Left hindlimb (tissue), 1 donor: ENCODE results near the gene MIB2.
"Not testable (repeated sequence)": the region's sequence is repeated elsewhere in the genome, so short reads cannot be mapped to it uniquely, and the experiment has no call there.

ENCODE experiments used
- DNase-seq: peaks from one replicate; pipeline ENCODE4 v3.0.0-alpha.2; 2018

Gene MIB2

DNA sequence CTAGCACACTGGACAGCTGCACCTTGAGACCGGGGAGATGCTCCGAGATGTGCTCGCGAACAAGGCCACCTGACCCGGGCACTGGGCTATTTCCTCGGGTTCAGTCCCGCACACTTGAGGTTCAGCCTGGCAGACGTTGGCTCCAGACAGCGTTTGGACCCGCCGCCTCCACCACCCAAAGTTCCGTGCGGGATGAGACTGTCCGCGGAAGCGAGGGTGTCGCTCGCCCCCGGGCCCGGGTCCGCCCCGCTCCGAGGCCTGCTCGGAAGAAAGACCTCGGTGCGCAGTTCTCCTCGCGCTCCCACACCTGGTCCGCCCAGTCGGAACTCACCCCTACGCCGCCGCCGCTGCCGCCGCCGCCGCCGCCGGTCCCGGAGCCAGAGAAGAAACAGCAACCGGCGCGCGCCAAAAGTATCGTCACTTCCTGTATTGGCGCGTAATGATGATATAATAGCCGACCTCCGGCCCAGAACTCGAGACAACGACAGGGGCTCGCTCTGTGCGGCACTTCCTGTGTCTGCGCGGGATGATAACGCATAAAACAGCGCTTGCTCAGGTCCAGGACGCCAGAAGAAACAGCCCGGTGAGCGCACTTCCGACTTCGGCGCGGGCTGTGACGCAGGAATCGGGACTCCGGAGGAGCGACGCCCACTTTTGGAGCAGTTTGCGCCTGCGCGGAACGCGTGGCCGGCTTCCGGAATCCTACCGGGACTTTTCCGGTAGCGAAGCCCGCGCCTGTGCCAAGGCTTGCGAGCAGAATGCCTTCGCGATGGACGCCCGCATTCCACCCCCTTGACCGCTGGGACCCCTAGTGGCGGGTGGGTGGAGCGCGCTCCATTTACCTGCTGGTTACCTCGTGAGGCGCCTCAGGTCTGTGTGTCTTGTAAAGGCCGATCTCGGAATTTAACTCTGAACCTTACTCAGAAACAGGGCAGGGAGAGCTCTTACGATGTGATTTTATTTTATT lies 43.6 kb downstream of the MIB2 start, which contains the start of gene CDK11B:
TSS of gene CDK11B (minus strand) at position 422 of the 967 bp plus-strand sequence. CDS start 1,519 bp downstream, outside the sequence.
- peak; percentile 99 for DNase-seq

DNA sequence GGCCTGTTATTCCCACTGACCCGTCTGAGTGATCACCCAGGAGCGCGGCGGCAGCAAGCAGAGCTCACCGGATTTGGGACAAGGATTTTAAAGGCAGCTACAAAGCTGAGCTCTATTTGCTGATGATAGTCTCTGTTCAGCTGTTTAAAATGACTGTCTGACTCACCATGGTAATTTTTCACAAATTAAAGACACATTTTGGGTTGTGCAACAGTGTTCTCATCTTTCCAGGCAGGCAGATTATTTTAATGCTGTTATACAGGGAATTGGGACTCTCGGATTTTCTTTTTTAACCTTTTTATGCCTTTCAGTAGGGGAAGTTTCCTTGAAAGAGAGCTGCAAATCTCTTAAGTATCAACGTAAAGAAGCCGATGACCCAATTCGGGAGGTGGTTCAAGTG lies 47.1 kb downstream of the MIB2 start:
- DNase-seq = not testable (repeated sequence)

DNA sequence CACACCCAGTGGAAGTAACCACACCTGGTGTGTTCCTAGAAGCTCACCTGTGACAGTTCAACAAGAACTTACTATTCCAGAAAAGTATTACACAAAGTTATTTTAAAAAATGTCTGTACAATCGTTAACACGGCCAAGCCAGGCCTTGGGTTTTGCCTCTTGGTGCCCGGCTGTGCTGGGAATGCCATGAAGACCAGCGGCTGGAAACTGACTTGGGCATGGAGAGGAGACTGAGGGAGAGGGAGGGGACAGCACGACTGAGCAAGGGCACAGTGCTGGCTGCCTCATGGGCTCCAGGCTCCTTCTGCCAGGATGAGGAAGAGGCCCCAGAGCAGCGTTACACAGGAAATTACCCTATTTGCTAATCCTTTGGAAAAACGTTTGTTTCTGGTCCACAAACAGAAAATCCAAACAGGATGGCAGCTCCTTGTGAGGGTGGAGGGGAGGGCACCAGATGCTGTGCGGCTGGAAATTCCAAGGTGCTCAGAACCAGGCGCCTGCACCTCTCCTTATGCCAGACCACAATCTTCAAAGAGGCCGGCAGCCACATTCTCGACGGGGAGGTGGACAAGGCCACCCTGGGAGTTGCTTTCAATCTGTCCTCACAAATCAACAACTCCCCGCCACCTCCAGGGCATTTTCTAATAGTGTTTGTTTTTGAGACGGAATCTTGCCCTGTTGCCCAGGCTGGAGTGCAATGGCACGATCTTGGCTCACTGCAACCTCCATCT lies 47.7 kb downstream of the MIB2 start:
- not testable (repeated sequence) for DNase-seq

DNA sequence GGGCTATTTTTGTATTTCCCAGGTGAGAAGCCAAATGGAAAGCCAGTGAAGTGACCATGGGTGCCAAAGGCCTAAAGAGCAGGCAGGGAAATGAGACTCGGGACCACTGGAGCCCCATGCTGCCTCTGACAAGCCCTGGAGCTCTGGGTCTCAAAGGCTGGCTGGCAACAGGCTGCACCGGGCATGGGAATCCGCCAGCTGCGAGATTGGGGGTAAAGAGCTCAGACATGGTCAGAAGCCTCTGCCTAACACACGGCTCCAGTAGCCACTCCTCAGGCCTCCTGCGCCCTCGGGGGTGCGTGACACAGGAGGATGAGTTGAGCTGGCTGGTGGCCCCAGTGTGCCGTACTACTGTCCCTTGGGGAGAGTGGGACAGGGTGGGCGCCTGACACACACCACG lies 49.0 kb downstream of the MIB2 start:
- not testable (repeated sequence) for DNase-seq

DNA sequence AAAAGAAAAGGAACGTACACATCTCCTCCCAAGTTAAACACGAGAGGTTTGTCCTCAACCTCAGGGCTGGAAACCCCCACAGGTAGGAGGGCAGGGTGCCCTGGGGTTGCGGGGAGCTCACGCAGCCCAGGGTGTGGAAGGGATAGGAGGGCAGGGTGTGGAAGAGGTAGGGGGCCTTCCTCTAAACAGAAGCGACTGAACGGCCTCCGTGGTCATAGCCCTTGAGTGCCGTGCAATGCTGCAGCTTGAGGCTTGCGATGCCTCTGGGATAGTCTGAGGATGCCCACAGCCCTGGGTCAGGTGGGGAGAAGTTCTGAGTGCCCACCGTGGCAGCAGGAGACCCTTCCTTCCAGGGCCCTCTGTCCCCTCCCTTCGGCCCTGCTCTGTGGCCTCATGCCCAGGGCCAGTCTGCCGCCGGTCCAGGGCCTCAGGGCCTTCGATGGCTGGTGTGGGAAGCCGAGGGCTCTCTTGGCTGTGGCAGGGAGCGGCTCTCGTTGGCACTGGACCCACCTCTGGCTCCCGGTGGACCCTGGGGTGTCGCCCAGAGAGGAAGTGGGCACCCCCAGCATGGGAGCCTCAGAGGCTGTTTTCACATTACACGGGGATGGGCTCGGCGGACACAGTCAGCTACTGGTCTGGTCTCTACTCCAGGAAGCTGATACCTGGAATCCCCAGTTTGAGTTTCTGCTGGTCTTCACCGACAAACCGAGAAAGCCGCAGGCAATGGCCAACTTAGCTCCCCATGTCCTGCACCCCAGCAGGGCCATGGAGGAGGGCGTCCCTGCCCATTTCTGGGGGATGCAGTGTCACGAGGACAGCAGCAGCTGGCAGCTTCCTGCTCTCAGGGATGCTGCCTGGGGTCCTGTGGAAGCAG lies 49.9 kb downstream of the MIB2 start:
- DNase-seq = no peak

DNA sequence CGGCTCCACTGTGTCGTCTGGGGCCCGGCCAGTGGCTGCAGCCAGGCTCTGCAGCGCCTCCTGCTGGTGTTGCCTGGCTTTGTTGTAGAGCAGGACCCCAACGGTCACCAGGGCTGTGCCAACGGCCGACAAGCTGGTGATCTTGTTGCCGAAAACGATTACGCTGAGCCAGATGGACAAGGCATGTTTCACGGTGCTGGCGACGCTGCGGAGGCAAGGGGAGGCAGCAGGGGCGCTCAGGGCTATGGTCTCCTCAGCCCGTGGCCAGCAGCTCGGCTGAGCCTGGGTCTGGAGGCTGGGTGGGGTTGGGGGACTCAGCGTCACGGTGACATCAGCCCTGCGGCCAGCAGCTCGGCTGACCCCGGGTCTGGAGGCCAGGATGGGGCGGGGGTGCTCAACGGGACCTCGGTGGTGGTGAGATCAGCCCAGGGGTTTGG lies 50.5 kb downstream of the MIB2 start:
- no peak for DNase-seq

DNA sequence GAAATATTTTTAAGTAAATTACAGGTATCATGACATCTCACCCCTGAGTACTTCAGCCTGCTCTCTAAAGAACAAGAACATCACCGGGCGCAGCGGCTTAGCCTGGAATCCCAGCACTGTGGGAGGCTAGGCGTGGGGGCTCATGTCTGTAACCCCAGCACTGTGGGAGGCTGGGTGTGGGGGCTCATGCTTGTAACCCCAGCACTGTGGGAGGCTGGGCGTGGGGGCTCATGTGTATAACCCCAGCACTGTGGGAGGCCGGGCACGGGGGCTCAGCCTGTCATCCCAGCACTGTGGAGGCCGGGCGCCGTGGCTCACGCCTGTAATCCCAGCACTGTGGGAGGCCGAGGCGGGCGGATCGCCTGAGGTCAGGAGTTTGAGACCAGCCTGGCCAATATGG lies 51.2 kb downstream of the MIB2 start:
- DNase-seq = no peak

DNA sequence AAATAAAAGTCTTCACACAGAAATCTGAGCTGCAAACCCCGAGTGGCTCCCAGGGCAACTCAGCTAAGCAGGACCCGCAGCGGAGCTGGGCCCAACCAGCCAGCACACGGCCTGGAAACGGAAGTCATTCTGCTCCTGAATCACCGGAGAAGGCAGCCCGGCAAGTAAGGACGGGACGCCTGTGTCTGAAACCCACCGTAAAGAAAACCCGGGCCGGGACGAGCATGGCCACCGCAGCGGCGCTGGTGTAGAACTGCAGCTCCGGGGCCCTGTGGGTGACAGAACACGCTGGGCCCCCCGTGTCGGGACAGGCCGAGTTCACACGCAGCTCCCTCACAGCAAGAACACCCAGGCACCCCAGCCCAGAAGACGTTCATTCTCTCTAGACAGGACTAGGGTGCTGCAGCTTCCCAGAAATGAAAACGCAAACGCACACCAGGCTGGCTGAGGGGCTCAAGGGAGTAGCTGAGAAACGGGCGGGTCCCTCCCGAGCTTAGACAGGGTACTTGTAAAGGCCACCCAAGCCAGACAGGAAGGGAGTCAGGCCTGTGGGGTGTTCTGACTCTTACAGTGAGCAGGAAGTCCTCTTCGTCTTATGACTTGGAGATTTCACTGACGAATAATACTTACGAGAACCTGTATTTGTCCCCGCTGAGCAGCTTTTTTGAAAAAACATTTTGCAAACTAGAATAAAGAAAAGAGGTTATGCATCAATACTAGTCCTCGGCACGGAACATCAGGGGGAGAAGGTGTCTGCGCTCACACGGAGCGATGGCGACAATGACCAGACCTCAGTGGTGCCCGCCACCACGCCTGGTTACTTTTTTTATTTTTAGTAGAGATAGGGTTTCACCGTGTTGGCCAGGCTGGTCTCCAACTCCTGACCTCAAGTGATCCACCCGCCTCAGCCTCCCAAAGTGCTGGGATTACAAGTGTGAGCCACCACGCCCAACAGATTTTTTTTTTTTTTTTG lies 54.5 kb downstream of the MIB2 start:
- DNase-seq = no peak

DNA sequence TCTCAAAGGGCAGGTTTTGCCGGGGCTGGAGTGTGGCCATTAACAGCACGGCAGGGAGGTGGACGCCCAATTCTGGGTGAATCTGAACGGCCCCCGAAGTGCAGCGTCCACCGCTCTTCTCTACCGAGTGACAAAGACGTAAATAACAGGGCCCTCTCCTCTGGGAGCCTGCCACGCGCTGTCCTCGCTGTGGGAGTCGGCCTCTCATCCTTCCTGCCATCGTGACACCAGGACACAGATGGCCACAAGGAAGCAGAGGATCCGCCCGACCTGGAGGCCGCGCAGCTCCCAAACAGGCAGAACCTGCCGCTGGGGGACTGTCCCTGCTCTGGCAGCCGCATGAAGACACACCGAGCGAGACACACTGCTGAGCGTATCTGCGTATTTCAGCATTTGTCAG lies 55.6 kb downstream of the MIB2 start:
- no peak for DNase-seq

DNA sequence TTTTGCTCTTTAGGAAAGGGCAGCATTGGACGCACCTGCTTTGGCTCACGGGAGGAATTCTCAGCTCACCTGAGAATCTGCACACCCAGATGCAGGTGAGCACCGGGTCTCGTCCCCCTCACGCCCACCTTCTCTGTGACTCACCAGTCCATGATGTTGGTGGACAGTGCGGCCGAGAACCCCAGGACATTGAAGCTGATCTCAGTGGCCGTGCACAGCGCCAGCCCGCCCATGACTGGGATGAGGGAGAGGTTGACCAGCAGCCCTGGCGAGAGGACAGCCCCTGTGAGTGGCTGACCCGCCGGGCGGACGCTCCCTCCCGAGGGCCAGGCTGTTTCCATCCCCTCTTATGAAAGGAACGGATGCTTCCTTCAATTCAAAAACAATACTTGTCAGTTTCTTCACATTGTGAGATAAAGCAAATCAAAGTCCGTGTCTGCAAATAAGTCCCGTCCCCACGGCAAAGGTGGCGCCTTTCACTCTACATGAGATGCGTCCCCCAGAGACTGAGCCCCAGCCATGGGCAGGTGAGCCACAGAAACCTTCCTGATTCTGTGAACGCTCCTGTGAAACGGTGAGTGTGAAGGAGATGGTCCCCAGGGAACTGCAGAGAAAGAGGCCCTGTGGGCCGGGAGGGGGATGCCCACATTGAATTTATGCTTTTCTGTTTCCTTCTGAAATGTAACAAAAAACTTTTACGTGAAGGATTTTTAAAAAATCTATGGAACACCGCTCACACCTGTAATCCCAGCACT lies 56.2 kb downstream of the MIB2 start:
- DNase-seq = no peak

DNA sequence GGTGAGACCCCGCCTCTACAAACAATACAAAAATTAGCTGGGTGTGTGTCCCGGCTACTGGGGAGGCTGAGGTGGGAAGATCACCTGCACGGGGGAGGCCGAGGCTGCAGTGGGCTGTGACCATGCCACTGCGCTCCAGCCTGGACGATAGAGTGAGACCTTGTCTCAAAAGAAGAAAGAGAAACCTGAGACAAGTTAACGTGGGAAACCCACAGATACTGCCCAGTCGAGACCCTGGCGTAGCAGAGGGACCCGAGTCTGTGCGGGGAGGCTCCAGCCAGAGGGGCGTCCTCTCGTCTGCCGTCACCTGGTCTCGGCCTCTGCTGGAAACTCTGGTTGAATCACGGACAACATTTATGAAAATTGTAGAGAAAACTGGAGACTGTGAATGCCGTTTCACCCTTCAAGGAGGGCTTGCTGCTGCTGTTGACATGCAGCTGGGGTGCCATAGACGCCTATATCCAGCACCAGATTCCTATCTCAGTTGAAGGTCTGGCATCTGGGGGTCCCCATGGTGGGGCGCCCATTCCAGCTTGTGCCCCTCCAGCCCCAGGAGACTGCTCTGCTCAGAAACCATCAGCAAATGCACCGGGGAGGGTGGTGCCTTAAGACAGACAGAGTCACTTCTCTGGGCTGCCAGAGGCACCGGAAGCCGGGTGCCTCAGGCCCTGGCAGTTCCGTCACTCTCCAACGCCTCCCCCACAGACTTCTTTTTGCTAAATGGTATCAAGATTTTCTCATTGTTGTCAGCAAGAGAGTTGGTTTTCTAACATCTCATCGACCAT lies 57.1 kb downstream of the MIB2 start:
- no peak for DNase-seq

DNA sequence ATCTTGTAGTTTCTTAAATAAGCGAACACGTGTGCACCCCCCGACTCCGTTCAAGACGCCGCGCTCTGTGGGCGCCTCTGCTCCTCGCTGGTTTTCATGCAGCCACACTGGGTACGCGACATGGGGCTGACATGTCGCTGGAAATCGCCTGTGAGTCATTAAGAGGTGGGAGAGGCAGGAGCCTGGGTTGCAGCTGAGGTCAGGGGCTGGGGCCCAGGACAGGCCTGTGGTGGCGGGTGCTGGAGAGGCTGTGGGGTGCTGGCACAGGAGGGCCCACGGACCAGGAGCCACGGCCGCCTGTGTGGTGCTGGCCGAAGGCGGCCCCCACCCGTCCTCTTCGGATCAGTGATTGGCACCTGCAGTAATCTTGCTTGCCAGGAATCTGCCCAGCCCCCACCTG lies 59.5 kb downstream of the MIB2 start:
- DNase-seq = not testable (repeated sequence)

DNA sequence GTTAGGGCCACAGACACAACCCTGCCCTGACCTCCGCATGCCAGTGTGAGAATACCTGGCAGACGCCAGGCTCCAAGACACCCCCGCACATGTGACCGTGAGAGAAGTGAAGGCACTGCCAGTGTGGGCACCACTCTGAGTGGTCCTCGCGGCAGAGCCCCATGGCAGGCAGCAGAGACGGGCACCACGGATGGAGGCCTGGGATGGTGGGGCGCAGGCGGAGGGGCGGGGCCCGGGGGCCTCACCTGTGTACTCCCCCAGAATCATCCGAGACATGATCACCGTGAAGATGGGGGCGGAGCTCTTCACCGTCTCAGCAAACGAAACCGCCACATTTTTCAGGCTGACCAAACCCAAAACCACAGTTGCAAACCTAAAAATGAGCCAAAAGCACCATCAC lies 59.9 kb downstream of the MIB2 start:
- DNase-seq = not testable (repeated sequence)

DNA sequence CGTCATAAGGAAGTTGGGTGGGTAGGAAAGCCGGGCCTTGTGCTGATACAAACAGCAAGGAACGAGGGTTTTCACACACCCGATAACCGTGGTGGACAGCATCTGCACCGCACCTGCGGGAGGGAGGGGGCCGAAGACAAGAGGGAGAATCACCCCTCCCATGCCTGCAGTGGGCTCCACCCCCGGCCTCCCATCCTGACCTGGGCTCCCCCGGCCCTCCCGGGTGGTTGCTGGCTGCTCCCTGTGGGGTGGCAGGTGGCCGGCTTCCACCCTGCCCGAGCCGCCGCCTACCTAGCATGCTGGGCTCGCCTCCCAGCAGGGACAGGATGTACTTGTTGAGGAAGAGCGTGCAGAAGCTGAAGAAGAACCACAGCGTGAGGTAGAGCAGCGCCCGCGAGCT lies 60.8 kb downstream of the MIB2 start:
- DNase-seq = not testable (repeated sequence)

DNA sequence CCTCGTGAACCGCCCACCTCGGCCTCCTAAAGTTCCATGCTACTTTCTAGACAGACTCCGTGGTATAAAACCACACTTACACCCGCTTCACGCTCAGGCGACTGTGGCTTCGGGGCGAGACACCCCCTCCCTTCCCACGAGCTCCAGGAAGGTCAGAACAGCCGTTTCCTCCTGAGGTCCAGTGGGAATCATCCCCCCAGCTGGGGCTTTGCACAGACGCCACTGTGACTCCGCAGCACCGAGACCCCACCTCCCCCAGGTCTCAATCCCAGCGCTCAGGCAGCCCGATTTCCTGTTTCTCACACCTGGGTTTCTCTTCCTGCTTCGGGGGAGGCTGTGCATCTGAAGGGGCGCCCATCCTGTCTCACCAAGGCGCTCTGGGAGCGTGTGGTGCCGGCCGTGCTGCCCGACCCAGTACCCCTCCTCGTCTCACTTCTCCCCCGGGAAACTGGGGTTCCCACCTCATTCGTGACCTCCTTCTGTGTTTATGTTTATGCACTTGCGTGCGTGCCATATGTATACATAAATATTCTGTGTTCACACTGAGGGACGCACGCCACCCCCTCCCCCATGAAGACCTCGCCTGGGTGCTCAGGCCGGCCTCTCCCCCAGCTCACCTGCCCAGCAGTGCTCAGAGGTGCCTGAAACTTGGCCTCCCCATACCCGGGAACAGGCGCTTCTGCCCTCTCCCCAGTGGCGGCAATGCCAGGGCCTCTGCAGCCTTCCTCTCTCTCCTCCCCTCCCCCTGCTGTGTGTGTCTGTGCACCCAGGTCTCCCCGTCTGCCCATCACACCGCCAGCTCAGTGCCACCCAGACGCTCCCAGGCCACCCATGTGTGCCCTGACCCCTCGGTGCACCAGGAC lies 62.6 kb downstream of the MIB2 start:
- no peak for DNase-seq

DNA sequence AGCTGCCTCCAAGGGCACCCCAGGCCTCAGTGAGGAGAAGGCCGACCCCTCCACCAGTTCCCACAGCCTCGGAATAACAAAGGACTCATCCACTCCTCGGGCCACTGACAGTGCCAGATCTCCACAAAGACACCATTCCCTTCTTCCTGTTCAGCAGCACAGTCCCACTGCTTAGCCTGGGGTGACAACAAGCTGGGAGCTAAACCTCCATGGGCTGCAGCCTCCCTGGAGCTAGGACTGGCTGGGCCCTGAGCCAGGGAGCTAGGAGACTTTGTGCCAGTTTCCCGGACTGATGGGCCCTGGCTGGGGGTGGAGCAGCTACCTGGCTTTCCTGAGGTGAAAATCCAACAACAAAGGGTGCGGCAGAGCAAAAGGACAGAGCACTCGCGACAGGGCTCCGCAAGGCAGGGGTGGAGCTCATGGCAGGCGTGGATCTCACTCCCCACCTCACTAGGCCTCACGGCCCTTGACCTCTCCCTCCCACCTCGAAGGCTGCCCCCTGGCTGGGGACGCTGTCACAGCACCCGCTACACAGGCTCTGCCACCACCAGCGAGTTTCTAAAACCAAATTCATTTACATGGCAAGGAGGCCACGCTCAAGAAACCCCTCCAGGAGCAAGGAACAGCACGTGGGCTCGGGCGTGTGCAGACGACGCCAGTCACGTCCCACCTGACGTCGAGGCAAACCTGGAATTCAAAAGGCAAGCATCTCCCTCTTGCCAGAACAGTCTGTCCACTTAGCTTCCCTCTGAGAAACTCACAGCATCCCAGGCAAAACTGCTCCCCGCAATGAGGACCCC lies 63.5 kb downstream of the MIB2 start:
- DNase-seq = no peak
